Measurements from ENCODE around the gene RASGEF1C.

- no peak for TF ChIP-seq ZNF274 (IDR thresholded peaks at IDR 0.05; ENCODE audit: low read depth, low read length)
- no peak for TF ChIP-seq YY1 (IDR thresholded peaks at IDR 0.05; ENCODE audit: insufficient read depth, insufficient read length)
Measured at GRCh38 chr5:180109920-180110319, 99.1 kb downstream of the RASGEF1C start.

Measured in NT2/D1 (cell line).